Ishikawa (cell line): ENCODE results near the gene FXYD3.

Experiments used
- CEBPB ChIP-seq: IDR thresholded peaks from 2 replicates; pipeline ENCODE4 v1.6.1; 2012
- CREB1 ChIP-seq: IDR thresholded peaks from 2 replicates; pipeline ENCODE4 v1.6.1; 2012; ENCODE audit warnings: low read depth
- EGR1 ChIP-seq: IDR thresholded peaks from 2 replicates; pipeline ENCODE4 v1.6.1; 2012
- EP300 ChIP-seq: IDR thresholded peaks from 2 replicates; pipeline ENCODE4 v1.6.1; 2012; ENCODE audit warnings: borderline replicate concordance
- FOXM1 ChIP-seq: IDR thresholded peaks from 2 replicates; pipeline ENCODE4 v1.6.1; 2012; ENCODE audit warnings: low read depth, borderline replicate concordance
- MAX ChIP-seq: IDR thresholded peaks from 2 replicates; pipeline ENCODE4 v1.6.1; 2012
- NFIC ChIP-seq: IDR thresholded peaks from 2 replicates; pipeline ENCODE4 v1.6.1; 2012
- RAD21 ChIP-seq: IDR thresholded peaks from 2 replicates; pipeline ENCODE4 v1.6.1; 2012; ENCODE audit warnings: low read depth
- REST ChIP-seq: IDR thresholded peaks from 2 replicates; pipeline ENCODE4 v1.6.1; 2012; ENCODE audit warnings: low read depth, mild to moderate bottlenecking
- TAF1 ChIP-seq: IDR thresholded peaks from 2 replicates; pipeline ENCODE4 v1.6.1; 2012; ENCODE audit warnings: low read depth, mild to moderate bottlenecking
- TCF12 ChIP-seq: IDR thresholded peaks from 2 replicates; pipeline ENCODE4 v1.6.1; 2012; ENCODE audit warnings: low read depth
- TEAD4 ChIP-seq: IDR thresholded peaks from 2 replicates; pipeline ENCODE4 v1.6.1; 2012
- USF1 ChIP-seq: IDR thresholded peaks from 2 replicates; pipeline ENCODE4 v1.6.1; 2012
- YY1 ChIP-seq: IDR thresholded peaks from 2 replicates; pipeline ENCODE4 v1.6.1; 2012; ENCODE audit warnings: low read depth
- ZBTB7A ChIP-seq: IDR thresholded peaks from 2 replicates; pipeline ENCODE4 v1.6.1; 2012; ENCODE audit warnings: low read depth

Gene FXYD3

GRCh38 chr19:35084509-35084762, 31.2 kb upstream of the FXYD3 start:
- TF ChIP-seq USF1 (no peak), RAD21 (no peak), MAX (no peak), TAF1 (no peak), CEBPB (no peak), CREB1 (no peak), FOXM1 (no peak), TEAD4 (no peak), YY1 (no peak), TCF12 (no peak), REST (no peak)

GRCh38 chr19:35085947-35086346, 29.7 kb upstream of the FXYD3 start:
- TF ChIP-seq CEBPB (no peak), EGR1 (no peak), USF1 (no peak), YY1 (no peak), FOXM1 (no peak), MAX (no peak), CREB1 (no peak), RAD21 (no peak), TCF12 (no peak), REST (no peak), EP300 (no peak), NFIC (no peak), TAF1 (no peak), TEAD4 (no peak)

GRCh38 chr19:35086455-35086854, 29.2 kb upstream of the FXYD3 start:
- TF ChIP-seq RAD21 (no peak), FOXM1 (no peak), TCF12 (no peak), ZBTB7A (no peak), TAF1 (no peak), NFIC (no peak), EP300 (no peak), TEAD4 (no peak), EGR1 (no peak), REST (no peak), CEBPB (no peak), USF1 (no peak), MAX (no peak), CREB1 (no peak), YY1 (no peak)

- TF ChIP-seq USF1 (peak; percentile 91), ZBTB7A (no peak)
Observed at GRCh38 chr19:35087393-35087792, 28.2 kb upstream of the FXYD3 start.
